Epithelial cell of proximal tubule (primary cell): ENCODE data around the gene GPC5. TPM values are rescaled to one million over a fixed set of nuclear protein-coding genes. Genes with fewer than 3 reads are reported as not detected.
A peak's percentile ranks its signal among the peaks of the same experiment; 100 is the strongest.

Experiments
- DNase-seq: peaks from one replicate; pipeline ENCODE4 v3.0.0-alpha.2; 2011; ENCODE audit warnings: low read depth
- H3K4me3 ChIP-seq: 2 replicates; pipeline ENCODE4 v1.5.1; 2011; ENCODE audit warnings: low read depth, mild to moderate bottlenecking, low read length
- CTCF ChIP-seq: conservative IDR thresholded peaks from 2 replicates; pipeline ENCODE4 v1.5.1; 2012; ENCODE audit warnings: low read depth, mild to moderate bottlenecking, low read length
- total RNA-seq: library from RNA; depleted of rRNA; stranded (reverse); fragments of >200 nt; gene quantifications from 2 replicates; pipeline ENCODE4 v1.2.3, GENCODE V29; 2015

GPC5 gene
- total RNA-seq, 1 donor from 2014 or later, result not detected

GRCh38 chr13:91725646-91726045, 327.2 kb downstream of the GPC5 start:
- H3K4me3 ChIP-seq, result no peak overlapping the region
- TF ChIP-seq CTCF, result no peak
- DNase-seq, result no peak

- no peak for TF ChIP-seq CTCF
- no peak for DNase-seq
- H3K4me3 ChIP-seq, result no peak overlapping the region
Observed at GRCh38 chr13:91726671-91727070, 328.2 kb downstream of the GPC5 start.

GRCh38 chr13:91729859-91730258, 331.4 kb downstream of the GPC5 start:
- TF ChIP-seq CTCF, result no peak
- no peak overlapping the region for H3K4me3 ChIP-seq
- no peak for DNase-seq

- DNase-seq, result no peak
- H3K4me3 ChIP-seq, result no peak overlapping the region
- peak; percentile 12 for TF ChIP-seq CTCF
Observed at GRCh38 chr13:91739751-91740150, 341.3 kb downstream of the GPC5 start.

GRCh38 chr13:91740756-91741155, 342.3 kb downstream of the GPC5 start:
- no peak for TF ChIP-seq CTCF
- no peak for DNase-seq
- no peak overlapping the region for H3K4me3 ChIP-seq

- TF ChIP-seq CTCF, result no peak
Observed at GRCh38 chr13:91741925-91742324, 343.5 kb downstream of the GPC5 start.

GRCh38 chr13:91744284-91744683, 345.9 kb downstream of the GPC5 start:
- H3K4me3 ChIP-seq, result no peak overlapping the region
- no peak for TF ChIP-seq CTCF
- DNase-seq, result no peak

More at GRCh38 chr13:91741925-91742324, 343.5 kb downstream of the GPC5 start:
- no peak overlapping the region for H3K4me3 ChIP-seq
- DNase-seq, result no peak
